ENCODE results near the gene CRTAC1.

Gene CRTAC1

DNA sequence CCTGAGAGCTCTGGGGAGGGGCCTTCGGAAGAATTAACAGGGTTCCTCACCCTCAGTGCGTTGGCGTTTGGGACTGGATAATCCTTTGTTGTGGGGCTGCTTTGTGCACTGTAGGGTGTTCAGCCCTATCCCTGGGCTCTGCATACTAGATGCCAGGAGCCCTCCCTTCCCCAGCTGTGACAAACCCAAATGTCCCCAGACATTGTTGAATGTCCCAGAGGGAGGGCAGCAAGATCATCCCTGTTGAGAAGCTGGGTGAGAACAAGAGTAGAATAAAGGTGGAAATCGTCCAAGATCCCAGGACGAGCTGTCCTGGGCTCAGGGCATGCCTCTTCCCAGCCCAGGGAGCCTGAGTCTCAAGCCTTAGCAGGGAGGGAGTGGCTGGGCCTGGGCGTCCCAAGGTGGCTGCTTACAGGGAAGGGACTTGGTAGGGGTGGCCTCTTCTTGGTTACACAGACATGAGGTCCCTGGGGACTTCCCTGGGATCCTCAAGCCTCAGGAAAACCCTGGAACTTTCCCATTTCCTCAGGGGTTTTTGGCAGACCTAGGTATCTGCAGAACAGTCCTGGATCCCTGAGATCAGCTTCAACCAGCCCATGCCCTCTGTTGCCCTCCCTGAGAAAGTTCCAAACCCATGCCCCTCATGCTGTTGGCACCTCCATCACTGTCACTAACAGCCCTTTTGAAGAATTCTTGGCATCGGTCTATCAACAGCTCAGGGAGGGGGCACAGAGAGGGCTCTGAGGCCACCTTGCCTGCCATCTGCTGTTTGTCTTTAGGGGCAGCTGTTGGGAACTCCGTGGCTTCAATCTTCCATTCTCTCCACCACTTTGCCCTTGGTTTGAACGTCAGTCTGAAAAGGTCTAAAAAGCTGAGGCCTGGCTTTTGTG is 127.0 kb downstream of the CRTAC1 start:
- TF ChIP-seq CTCF (IDR thresholded peaks at IDR 0.05; ENCODE audit: borderline replicate concordance, insufficient read depth, low read depth, low read length), result no peak

GRCh38 chr10:97901381-97901780 is 129.0 kb downstream of the CRTAC1 start:
- no peak overlapping the region for H3K4me3 ChIP-seq (ENCODE audit: low read depth, low read length)
- no peak for TF ChIP-seq CTCF (IDR thresholded peaks at IDR 0.05; ENCODE audit: borderline replicate concordance, insufficient read depth, low read depth, low read length)

More for the DNA sequence above, 127.0 kb downstream of the CRTAC1 start:
- H3K4me3 ChIP-seq (ENCODE audit: low read depth, low read length), result no peak overlapping the region

DNA sequence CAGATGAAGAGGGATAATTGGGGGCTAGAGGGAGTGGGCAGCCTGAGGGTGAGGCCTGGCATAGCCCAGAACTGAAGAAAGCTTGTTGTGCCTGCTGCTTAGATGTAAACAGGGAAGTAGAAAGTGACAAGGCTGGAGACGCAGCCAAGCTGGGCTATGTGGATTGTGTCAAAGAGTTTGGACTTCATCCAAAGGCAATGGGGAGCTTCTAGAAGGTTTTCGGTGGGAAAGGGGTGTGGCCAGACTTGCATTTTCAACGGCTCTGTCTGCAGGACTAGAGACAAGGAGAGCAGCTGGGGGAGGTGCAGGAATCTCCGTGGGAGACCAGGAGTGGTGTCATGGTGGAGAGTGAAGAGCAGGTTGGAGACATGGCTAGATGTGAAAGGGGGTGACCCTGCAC is 132.0 kb downstream of the CRTAC1 start:
- no peak for TF ChIP-seq CTCF (IDR thresholded peaks at IDR 0.05; ENCODE audit: borderline replicate concordance, insufficient read depth, low read depth, low read length)
- H3K4me3 ChIP-seq (ENCODE audit: low read depth, low read length), result no peak overlapping the region

DNA sequence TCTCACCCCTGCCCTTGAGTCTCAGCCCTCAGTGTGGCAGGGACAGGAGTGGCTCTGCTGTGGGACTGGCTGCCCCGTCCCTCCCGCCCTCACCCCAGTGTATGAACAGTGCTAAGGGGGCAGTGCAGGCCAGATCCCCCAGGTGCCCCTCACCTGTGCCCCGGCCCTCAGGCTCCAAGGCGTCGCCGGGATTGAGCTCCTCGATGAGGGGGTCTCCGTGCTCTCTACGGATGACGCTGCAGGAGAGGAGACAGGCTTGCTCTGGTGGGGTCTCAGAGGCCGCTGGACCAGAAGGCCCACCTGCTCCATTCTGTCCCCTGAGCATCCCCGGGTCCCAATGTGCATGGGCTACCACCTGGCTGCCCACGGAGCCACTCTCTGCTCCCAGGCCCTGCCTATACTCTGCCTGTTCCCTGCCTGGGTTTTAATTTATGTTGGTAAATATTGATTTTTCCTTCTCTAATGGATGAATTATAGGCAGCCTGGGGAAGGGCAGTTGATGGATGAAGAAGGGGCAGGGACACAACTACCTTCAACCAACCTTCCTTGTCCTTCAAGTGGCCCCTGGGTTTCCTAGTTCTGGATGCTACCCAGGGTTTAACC is 133.6 kb downstream of the CRTAC1 start:
- H3K4me3 ChIP-seq (ENCODE audit: low read depth, low read length), result no peak overlapping the region
- TF ChIP-seq CTCF (IDR thresholded peaks at IDR 0.05; ENCODE audit: borderline replicate concordance, insufficient read depth, low read depth, low read length), result no peak

DNA sequence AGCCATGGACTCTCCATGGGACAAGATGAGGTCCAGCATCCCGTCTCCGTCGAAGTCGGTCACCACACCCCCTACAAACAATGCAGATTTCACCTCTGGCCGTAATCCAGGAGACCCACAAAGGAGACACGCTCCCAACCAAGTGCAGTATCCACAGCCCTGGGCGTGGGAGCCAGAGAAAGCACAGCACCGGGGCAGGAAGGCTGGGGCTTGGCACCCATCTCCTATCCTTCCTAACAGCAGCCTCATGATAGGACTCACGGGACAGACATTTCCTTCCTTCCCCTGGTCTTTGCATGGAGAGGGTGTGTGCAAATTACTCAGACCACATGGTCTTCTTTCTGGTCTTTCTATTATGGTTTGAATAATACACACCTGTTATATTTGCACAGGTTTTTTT is 134.5 kb downstream of the CRTAC1 start:
- no peak for TF ChIP-seq CTCF (IDR thresholded peaks at IDR 0.05; ENCODE audit: borderline replicate concordance, insufficient read depth, low read depth, low read length)
- H3K4me3 ChIP-seq (ENCODE audit: low read depth, low read length), result no peak overlapping the region

DNA sequence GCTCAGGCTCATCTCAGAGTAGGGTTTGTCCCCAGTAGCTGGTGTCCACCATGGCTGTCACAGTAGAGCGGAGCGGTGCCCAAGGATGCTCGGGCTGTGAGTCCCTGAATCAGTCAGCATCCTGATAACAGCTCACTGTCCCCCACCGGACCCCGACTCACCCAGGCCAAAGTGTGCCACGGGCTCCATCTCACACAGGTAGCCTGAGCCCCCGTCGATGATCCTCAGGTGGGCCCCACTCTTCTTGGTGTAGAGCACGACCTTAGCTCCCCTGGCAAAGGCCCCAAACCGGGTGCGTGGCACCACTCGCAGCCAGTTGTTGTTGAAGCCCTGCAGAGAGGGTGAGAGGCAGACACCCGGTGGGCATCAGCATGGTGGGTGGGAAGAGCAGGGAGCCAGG is 135.3 kb downstream of the CRTAC1 start:
- TF ChIP-seq CTCF (IDR thresholded peaks at IDR 0.05; ENCODE audit: borderline replicate concordance, insufficient read depth, low read depth, low read length), result no peak

GRCh38 chr10:97894092-97894491 is 136.3 kb downstream of the CRTAC1 start:
- H3K4me3 ChIP-seq (ENCODE audit: low read depth, low read length), result no peak overlapping the region
- no peak for TF ChIP-seq CTCF (IDR thresholded peaks at IDR 0.05; ENCODE audit: borderline replicate concordance, insufficient read depth, low read depth, low read length)

More for the DNA sequence above, 135.3 kb downstream of the CRTAC1 start:
- H3K4me3 ChIP-seq (ENCODE audit: low read depth, low read length), result no peak overlapping the region

Measured in GM12875 (cell line).